ENCODE measurements around the gene TMEM201. TPM values are rescaled to one million over a fixed set of nuclear protein-coding genes. Genes with fewer than 3 reads are reported as not detected.

The TMEM201 gene
- total RNA-seq, 1 donor from 2014 or later = 1.9 TPM

GRCh38 chr1:9654834-9655723 is 66.4 kb downstream of the TMEM201 start:
- H4K20me1 ChIP-seq (ENCODE audit: low read depth) = no peaks in the 10 kb centered on the region
- Mint-ChIP-seq H3K9me3 (peaks cover 3% of the 10 kb centered on the region), H3K4me3 (no peak overlapping the region), H3K27ac (no peak overlapping the region), H3K4me1 (peaks cover 6% of the 10 kb centered on the region), H3K27me3 (ENCODE audit: insufficient read depth, low read depth) (peaks cover 42% of the 10 kb centered on the region), H3K36me3 (no peaks in the 10 kb centered on the region)
- H3K27ac ChIP-seq = no peak overlapping the region
- no peak overlapping the region for H3K4me2 ChIP-seq
- no peak for TF ChIP-seq EZH2 (IDR thresholded peaks at IDR 0.05)
- TF ChIP-seq EZH2phosphoT487 (IDR thresholded peaks at IDR 0.05) = no peak
- no peak for TF ChIP-seq CTCF (IDR thresholded peaks at IDR 0.05)
- H2AFZ ChIP-seq (replicated peaks) = no peak overlapping the region
- no peak for DNase-seq (ENCODE audit: low spot score)
- H3K4me3 ChIP-seq = no peak overlapping the region
- H3K36me3 ChIP-seq = no peaks in the 10 kb centered on the region
- H3F3A ChIP-seq (ENCODE audit: low read depth) = peaks cover 10% of the 10 kb centered on the region
- no peaks in the 10 kb centered on the region for H3K9me3 ChIP-seq (ENCODE audit: low read depth)
- no peaks in the 10 kb centered on the region for H3K4me1 ChIP-seq
- no peak overlapping the region for H3K9ac ChIP-seq
- H3K79me2 ChIP-seq (ENCODE audit: low read depth) = no peaks in the 10 kb centered on the region
- peaks cover 51% of the 10 kb centered on the region for H3K27me3 ChIP-seq

GRCh38 chr1:9655836-9656235 is 67.1 kb downstream of the TMEM201 start:
- Histone ChIP-seq H3K4me1 (no peaks in the 10 kb centered on the region), H3K9ac (no peak overlapping the region), H4K20me1 (ENCODE audit: low read depth) (no peaks in the 10 kb centered on the region), H3K27ac (no peak overlapping the region), H3K4me2 (no peak overlapping the region), H3K27me3 (peaks cover 43% of the 10 kb centered on the region), H3F3A (ENCODE audit: low read depth) (peaks cover 10% of the 10 kb centered on the region), H2AFZ (replicated peaks) (no peak overlapping the region), H3K9me3 (ENCODE audit: low read depth) (no peaks in the 10 kb centered on the region), H3K36me3 (no peaks in the 10 kb centered on the region), H3K79me2 (ENCODE audit: low read depth) (no peaks in the 10 kb centered on the region), H3K4me3 (no peak overlapping the region)
- no peak overlapping the region for H3K4me3 Mint-ChIP-seq
- no peak for DNase-seq (ENCODE audit: low spot score)
- peaks cover 6% of the 10 kb centered on the region for H3K4me1 Mint-ChIP-seq
- H3K27me3 Mint-ChIP-seq (ENCODE audit: insufficient read depth, low read depth) = peaks cover 34% of the 10 kb centered on the region
- TF ChIP-seq CTCF (IDR thresholded peaks at IDR 0.05) = no peak
- TF ChIP-seq EZH2phosphoT487 (IDR thresholded peaks at IDR 0.05) = no peak
- H3K36me3 Mint-ChIP-seq = no peaks in the 10 kb centered on the region
- peaks cover 3% of the 10 kb centered on the region for H3K9me3 Mint-ChIP-seq
- no peak overlapping the region for H3K27ac Mint-ChIP-seq

GRCh38 chr1:9657521-9658032 is 68.9 kb downstream of the TMEM201 start:
- Mint-ChIP-seq H3K4me3 (no peak overlapping the region), H3K9me3 (no peaks in the 10 kb centered on the region), H3K4me1 (no peaks in the 10 kb centered on the region), H3K27ac (no peak overlapping the region), H3K36me3 (no peaks in the 10 kb centered on the region), H3K27me3 (ENCODE audit: insufficient read depth, low read depth) (peaks cover 22% of the 10 kb centered on the region)
- Histone ChIP-seq H3F3A (ENCODE audit: low read depth) (peaks cover 10% of the 10 kb centered on the region), H2AFZ (replicated peaks) (no peak overlapping the region), H3K36me3 (no peaks in the 10 kb centered on the region), H3K9ac (no peak overlapping the region), H3K27me3 (peaks cover 26% of the 10 kb centered on the region), H4K20me1 (ENCODE audit: low read depth) (no peaks in the 10 kb centered on the region), H3K4me2 (no peak overlapping the region), H3K4me1 (no peaks in the 10 kb centered on the region), H3K4me3 (no peak overlapping the region), H3K27ac (no peak overlapping the region), H3K79me2 (ENCODE audit: low read depth) (no peaks in the 10 kb centered on the region), H3K9me3 (ENCODE audit: low read depth) (no peaks in the 10 kb centered on the region)
- TF ChIP-seq EZH2 (IDR thresholded peaks at IDR 0.05) (no peak), EZH2phosphoT487 (IDR thresholded peaks at IDR 0.05) (no peak), CTCF (IDR thresholded peaks at IDR 0.05) (no peak)
- DNase-seq (ENCODE audit: low spot score) = no peak
